ENCODE measurements around the gene SNTG2.

GRCh38 chr2:1405967-1406366 lies 455.3 kb downstream of the SNTG2 start:
- TF ChIP-seq POLR2AphosphoS5 (IDR thresholded peaks at IDR 0.05; ENCODE audit: insufficient read depth, low read depth, low read length) = no peak
- no peak for TF ChIP-seq EZH2 (IDR thresholded peaks at IDR 0.05; ENCODE audit: borderline replicate concordance, low read depth, low read length, severe bottlenecking)
- no peak for TF ChIP-seq CTCF (IDR thresholded peaks at IDR 0.05; ENCODE audit: extremely low read depth in 1 of 2, insufficient read depth in 1 of 2, low read depth in 1 of 2, low read length in 2 of 2)
- TF ChIP-seq POLR2A (IDR thresholded peaks at IDR 0.05; ENCODE audit: low read depth, low read length) = no peak
- TF ChIP-seq FOS (IDR thresholded peaks at IDR 0.05; ENCODE audit: borderline replicate concordance, insufficient read depth, low read length) = no peak
